Measurements from ENCODE around the gene ABCB11.
"Not testable (repeated sequence)": the region's sequence is repeated elsewhere in the genome, so short reads cannot be mapped to it uniquely, and the experiment has no call there.

ABCB11 gene

GRCh38 chr2:168932174-168932573 lies 99.0 kb downstream of the ABCB11 start:
- not testable (repeated sequence) for DNase-seq (ENCODE audit: low spot score)

DNA sequence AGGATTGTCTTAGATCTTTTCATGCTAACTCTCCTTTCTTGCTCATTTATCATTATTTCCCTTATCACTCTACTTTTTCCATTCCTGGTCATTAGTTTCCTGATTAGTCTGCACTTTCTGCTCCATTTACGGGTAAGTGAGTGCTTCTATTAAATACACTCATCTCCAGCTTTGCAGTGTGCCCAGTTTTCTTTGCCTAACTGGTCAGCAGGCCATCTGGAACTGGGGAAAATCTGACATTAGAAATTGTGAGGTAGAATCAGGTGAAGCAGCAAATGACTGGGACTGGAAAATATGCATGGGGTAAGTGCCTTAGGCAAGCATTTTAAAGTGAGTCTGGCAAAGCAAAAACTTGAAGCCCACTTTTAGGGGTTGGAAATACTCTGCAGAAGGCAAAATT lies 100.9 kb downstream of the ABCB11 start:
- no peak for DNase-seq (ENCODE audit: low spot score)

- DNase-seq (ENCODE audit: low spot score) = no peak
These were observed 102.1 kb downstream of the ABCB11 start for GRCh38 chr2:168929031-168929430.

DNA sequence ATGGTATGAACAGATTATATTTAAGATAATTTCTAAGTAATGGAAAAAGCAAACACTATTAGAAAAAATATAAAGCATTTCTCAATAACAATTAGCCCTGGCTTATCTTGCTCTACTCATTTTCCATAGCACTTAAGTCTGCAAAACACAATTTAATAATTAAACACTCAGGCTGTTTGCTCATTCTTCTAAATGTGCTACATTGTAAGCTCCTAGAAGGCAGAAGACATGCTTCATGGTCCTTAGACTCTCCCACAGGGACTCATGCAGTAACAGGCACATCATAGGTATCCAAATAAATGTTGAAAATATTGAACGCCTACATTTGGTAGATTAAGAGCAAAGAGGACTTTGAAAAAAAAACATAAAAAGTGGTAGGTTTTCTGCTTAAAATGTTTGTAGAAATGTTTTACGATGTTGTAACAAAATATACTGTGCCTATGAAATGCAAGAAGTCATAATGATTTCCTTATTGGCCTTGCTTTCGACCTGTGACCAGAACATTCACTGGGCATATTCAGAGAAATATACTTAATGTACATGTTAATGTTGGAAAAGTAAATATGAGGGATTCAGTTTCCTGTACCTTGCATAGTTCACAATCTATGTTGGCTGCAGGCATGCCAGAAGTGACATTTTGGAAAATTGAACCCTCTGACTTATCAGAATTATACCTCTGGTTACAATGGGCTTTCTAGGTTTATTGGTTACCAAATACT lies 102.9 kb downstream of the ABCB11 start:
- DNase-seq (ENCODE audit: low spot score) = no peak

- no peak for DNase-seq (ENCODE audit: low spot score)
These were observed 104.3 kb downstream of the ABCB11 start for GRCh38 chr2:168926621-168927386.

DNA sequence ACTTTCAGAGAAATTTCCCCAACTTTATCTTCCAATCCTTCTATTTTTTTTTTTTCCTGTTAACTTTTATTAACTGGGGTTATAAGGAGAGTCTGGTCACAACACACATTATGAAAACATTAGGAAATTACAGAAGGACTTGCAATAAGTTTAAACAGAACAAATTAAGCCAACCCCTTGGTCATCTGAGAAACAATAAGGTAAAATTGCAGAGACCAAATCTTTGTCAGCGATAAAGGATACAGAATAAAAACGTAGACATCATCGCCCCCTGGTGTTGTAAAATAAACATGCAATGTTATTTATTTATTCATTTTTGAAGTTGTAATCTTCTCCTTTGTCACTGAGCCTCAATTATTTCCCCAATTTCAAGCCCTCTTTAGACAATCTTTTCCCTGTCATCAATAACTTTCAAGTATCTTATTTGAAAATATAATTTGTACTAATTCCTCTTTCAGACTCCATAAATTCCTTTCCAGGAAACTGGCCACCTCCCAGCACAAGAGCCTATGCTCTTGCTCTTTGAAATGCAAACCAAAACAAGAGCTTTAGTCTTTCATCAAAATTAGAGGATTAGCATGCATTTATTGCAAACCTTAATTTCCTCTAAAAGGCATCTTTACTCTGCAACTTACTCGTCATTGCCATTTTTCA lies 110.5 kb downstream of the ABCB11 start:
- DNase-seq (ENCODE audit: low spot score) = peak; percentile 48

DNA sequence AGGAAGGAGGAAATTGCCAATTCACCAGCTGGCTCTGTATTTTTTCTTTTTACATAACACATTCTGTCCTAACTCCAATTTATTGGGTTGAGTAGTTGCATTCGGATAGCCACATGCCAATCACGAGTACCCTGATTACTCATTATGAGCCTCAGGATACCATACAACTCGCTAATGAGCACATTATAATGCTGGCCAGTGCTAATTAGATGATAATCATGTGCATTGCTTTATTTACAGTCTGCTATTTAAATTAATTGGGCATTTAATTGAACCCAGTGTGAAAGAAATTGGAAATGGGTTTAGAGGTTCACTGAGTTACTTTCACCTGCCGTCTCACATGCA lies 114.8 kb downstream of the ABCB11 start:
- no peak for DNase-seq (ENCODE audit: low spot score)

- DNase-seq (ENCODE audit: low spot score) = no peak
These were observed 115.4 kb downstream of the ABCB11 start for GRCh38 chr2:168915441-168916330.

DNA sequence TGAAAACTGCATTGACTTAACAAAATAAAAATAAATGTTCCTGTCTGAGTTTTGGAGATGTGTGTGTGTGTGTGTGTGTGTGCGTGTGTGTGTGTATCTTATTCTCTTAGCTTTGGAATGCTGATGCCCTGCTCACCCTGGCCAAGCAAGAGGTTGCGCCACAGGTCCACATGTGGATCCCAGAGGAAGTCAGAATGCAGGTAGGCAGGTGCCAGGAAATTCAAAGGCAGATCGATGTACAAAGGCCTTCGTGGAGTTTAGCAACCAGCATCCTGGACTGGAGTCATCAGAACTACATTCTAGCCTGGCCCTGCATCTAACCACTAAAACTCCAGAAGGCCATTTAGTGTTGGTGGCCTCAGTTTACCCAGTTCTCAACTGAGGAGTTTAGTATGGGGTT lies 117.6 kb downstream of the ABCB11 start:
- no peak for DNase-seq (ENCODE audit: low spot score)

GRCh38 chr2:168912901-168913369 lies 118.2 kb downstream of the ABCB11 start:
- DNase-seq (ENCODE audit: low spot score) = no peak

DNA sequence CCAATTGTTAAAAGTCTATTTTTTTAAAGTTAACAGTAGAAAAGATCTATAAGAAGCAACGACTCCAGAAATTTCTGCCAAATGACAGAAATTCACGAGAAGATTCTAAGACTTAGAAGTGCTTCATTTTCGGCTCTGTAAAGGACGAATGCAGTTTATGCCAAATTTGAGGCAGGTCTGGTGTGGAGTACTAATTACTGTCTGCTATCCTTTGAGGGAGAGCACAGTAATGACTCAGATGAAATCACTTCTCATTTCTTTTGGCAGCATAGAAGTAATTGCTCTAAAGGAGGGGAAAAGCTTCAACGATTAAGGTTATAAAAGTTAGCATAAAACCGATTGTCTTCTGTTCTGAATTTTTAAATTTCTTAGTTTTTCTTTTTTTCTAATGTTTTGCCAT lies 118.7 kb downstream of the ABCB11 start:
- DNase-seq (ENCODE audit: low spot score) = no peak

- DNase-seq (ENCODE audit: low spot score) = no peak
These were observed 120.8 kb downstream of the ABCB11 start for GRCh38 chr2:168910330-168910729.

GRCh38 chr2:168907940-168908662 lies 123.0 kb downstream of the ABCB11 start:
- no peak for DNase-seq (ENCODE audit: low spot score)

DNA sequence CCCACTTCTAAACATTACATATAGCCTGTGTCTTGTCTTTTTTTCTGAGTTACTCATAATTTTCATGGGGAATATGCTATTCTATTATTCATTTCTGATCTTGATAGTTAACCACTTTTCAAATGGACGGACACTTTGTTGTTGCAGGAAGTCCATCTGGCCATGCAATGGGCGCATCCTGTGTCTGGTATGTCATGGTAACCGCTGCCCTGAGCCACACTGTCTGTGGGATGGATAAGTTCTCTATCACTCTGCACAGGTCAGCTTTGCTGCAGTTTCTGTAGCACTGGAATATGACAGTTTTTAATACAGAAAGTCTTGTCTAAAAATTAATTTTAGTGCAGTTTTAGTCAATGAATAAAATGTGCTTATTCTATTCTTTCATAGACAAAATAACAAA lies 126.8 kb downstream of the ABCB11 start:
- no peak for DNase-seq (ENCODE audit: low spot score)

GRCh38 chr2:168903888-168904287 lies 127.2 kb downstream of the ABCB11 start:
- DNase-seq (ENCODE audit: low spot score) = no peak

GRCh38 chr2:168901003-168901402 lies 130.1 kb downstream of the ABCB11 start, which contains the start of gene G6PC2:
Gene G6PC2, plus strand, starts transcription at chr2:168901291. Its CDS starts 41 bp downstream, at chr2:168901332.
- no peak for DNase-seq (ENCODE audit: low spot score)

GRCh38 chr2:168897449-168897848 lies 133.7 kb downstream of the ABCB11 start:
- no peak for DNase-seq (ENCODE audit: low spot score)

DNA sequence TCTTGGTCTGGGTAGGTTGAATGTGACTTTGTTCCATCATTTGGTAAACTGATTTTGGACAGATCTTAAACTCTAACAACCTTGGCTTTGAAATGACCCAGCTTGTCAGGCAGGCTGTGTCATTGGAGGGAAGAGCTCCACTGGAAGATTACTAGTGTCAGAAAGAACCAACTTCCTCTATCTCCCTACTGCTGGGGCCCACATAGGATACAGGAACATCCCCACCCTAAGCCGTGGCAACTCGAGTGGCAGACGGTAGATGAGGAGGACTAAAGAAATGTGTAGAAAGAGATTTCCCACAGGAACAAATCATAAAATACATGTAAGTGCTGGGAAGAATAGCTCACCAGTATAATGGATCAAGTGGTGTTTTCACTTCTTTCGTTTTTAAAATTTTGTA lies 134.3 kb downstream of the ABCB11 start:
- no peak for DNase-seq (ENCODE audit: low spot score)

GRCh38 chr2:168895771-168896170 lies 135.4 kb downstream of the ABCB11 start:
- DNase-seq (ENCODE audit: low spot score) = no peak

DNA sequence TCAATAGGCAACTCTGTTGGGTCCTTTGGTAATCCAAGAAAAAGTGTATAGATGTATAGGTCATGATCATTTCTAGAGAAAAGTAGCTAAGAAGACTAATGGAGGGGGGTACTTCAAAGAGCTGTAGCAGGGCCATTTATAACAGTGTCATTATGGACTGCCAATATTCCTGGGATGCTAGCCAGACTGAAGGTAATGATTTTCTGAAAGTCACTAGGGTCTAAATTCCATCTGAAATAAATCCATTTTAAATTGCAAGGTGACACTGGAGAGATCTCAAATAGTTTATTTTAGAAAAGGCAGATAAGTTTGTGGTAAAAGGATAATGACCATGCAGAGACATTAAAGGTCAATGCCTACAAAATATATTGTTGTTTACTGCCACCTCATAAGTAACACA lies 136.4 kb downstream of the ABCB11 start:
- DNase-seq (ENCODE audit: low spot score) = no peak

- no peak for DNase-seq (ENCODE audit: low spot score)
These were observed 137.0 kb downstream of the ABCB11 start for GRCh38 chr2:168894101-168894500.

Data from HuH-7 (cell line).